Activated CD4-positive, alpha-beta T cell treated with anti-CD3 and anti-CD28 coated beads for 24 hours (primary cell): Measurements from ENCODE around the gene ARHGEF7.

ENCODE experiments used
- DNase-seq, 2 donors: peaks; one replicate each; pipeline ENCODE4 v3.0.0-alpha.2; 2020; ENCODE audit warnings: low read depth in 2 of 2

ARHGEF7 gene

GRCh38 chr13:111298214-111298975 is 183.3 kb downstream of the ARHGEF7 start:
- no peak for DNase-seq

- DNase-seq: no peak
Measured at GRCh38 chr13:111302045-111302726, 187.1 kb downstream of the ARHGEF7 start.

DNA sequence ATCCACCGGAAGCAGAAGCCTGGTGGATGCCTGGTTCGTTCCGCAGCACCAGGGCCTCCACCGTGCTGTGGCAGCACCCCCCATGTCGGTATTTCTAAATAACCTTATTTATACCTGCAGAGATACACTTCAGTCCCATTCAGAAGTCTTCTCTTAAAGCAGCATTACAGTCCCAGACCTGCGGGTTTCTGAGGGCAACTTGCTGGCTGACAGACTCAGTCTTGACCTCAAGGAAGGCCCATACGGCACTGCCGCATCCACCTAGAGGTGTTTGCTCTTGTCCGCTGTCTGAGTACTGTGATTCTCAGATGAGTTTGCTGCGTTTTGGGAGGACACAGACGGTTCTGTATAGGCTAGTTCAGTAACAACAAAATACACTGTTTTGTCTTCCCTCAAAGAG is 188.4 kb downstream of the ARHGEF7 start:
- DNase-seq: no peak

- DNase-seq: no peak
Measured at GRCh38 chr13:111304041-111304544, 189.0 kb downstream of the ARHGEF7 start.

- DNase-seq: no peak
Measured at GRCh38 chr13:111304603-111305289, 189.6 kb downstream of the ARHGEF7 start.

DNA sequence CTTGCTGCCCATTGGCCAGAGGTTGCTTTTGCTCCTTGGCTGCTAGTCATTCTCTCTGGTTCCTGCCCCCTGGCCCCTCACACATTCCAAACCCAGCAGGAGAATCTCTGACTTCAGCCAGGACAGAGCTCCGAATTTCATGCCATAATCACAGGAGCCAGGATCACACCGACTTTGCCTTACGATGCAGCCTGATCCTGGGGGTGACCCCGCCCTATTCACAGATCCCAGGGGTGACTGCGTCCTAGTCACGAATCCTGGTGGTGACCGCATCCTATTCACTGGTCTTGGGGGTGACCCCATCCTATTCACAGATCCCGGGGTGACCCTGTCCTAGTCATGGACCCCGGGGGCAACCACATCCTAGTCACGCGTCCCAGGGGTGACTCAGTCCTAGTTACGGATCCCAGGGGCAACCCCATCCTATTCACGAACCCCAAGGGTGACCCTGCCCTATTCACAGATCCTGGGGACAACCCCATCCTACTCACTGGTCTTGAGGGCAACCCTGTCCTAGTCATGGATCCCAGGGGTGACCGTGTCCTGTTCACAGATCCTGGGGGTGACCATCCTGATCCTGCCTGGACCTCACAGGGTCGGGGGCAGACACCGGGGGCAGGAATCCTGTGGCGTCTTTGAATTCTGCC is 198.0 kb downstream of the ARHGEF7 start:
- no peak for DNase-seq

DNA sequence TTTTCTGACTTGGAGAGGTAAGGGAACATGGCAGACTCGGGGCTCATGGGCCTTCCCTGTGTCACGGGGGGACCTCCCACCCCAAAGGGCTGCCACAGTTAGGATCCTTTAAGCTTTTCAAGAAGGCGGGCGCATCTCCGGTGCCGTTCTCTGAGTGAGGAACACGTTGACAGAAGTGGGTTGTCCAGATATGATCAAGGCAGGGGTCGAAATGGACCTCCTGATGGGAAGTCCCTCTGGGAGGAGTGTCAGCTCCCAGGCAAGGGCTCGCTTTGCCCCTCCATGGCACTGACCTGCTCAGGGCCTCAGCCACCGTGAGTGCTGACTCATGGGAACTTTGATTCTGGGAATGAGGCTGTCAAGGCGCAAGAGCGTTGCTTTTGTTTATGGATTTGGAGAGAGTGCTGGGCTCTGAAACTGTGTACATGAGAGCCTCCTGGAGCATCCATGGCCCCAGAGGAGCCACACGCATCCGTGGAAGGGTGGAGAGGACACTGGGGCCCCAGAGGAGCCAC is 198.9 kb downstream of the ARHGEF7 start:
- DNase-seq: no peak

DNA sequence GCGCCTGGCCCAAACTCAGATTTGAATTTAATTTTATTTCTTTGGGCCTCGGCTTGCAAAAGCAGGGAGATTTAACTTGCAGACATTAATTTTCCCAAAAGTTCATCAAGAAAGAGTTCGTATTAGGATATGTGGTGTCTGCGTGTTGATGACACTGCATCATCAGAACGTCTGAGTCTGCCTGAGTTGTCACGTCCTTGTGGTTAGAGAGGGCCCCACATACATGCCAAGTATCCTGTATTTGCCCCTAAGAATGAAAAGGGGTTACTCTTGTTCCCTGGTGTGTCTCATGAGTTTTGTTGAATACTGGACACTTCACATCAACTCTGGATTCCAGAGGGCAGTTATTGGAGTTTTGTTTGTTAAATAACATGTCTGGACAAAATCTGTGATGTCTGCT is 199.7 kb downstream of the ARHGEF7 start:
- no peak for DNase-seq

GRCh38 chr13:111315347-111315995 is 200.4 kb downstream of the ARHGEF7 start:
- DNase-seq: no peak

- no peak for DNase-seq
Measured at GRCh38 chr13:111316161-111316730, 201.1 kb downstream of the ARHGEF7 start.

DNA sequence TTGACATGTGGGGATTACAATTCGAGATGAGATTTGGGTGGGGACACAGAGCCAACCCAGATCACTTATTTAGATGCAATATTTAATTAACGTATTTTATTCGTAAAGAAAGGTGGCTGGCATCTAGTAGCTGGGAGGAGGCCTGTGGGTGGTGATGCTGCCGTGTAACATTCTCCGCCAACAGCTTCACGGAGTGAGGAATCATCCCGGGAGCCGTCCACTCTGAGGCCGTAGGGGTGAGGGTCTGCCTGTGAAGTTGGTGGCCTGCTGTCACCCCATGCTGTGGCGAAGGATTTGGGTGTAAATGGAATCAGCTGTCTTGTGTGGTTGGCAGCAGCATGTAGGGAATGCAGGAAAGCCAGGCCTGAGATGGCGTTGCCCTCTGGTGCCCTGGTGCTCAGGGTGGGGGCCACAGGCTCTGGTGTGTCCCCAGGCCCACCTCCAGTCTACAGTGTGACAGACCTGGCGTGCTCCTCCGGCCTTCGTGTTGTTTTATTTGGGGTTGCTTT is 202.0 kb downstream of the ARHGEF7 start:
- DNase-seq: no peak

- no peak for DNase-seq
Measured at GRCh38 chr13:111317571-111318345, 202.6 kb downstream of the ARHGEF7 start.

- no peak for DNase-seq
Measured at GRCh38 chr13:111318386-111318785, 203.3 kb downstream of the ARHGEF7 start.

DNA sequence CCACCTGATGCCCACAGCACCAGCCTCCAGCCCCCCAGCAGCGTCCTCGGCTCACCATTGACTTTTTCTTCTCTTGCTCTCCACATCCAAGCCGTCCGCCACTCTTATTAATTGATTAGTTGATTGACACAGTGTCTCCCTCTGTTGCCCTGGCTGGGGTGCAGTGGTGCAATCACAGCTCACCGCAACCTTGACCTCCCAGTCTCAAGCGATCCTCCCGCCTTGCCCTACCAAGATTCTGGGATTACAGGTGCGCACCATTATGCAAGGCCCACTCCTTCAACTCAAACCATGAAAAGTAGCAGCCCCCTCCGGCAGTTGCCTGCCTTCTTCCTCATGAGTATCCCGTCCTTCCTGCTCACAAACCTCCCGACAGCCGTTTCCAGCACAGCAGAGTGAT is 204.4 kb downstream of the ARHGEF7 start:
- no peak for DNase-seq

DNA sequence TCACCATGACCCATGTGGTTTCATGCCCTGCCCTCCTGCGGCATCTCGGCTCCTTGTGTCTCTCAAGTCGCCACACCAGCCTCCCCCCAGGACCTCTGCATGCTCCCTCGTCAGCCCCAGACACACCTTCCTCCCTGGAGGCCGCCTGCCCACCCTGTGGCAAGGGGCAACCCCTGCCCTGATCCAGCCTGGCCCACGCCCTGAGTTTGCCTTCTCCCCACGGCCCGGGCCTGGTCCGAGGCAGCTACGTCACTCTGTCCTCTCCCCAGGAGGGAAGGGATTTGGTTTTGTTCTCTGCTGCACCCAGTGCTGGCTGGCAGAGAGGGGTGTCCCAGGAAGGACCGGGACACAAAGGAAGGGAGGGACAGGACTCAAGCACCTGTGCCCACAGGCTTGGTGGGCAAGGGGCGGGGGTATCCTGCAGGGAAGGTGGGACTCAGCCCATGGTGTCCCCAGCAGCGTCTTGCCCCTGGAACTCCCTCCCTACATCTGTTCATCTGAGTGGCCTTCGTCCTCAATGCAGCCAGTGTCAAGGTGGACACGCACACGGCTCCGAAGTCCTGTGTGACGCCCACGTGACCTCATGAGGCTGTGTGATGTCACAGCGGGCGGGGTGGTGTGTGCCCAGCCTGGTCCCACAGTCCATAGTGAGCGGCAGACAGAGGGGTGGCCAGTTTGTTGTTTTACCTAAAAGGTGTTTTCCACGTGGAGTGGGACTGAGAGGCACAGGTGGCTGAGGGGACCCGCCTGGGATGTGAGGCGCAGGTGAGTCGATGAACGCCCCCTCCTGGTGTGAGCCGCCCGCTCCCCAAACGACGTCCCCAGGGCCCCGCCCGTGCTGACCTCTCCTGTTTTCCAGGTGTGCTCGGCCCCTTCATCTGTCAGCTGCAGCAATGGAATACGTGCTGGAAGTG is 205.1 kb downstream of the ARHGEF7 start, which contains the start of gene TEX29:
TEX29 (plus strand) TSS at position 645 of the 914 bp plus-strand sequence; CDS start at position 894, 249 bp downstream.
- DNase-seq: no peak

DNA sequence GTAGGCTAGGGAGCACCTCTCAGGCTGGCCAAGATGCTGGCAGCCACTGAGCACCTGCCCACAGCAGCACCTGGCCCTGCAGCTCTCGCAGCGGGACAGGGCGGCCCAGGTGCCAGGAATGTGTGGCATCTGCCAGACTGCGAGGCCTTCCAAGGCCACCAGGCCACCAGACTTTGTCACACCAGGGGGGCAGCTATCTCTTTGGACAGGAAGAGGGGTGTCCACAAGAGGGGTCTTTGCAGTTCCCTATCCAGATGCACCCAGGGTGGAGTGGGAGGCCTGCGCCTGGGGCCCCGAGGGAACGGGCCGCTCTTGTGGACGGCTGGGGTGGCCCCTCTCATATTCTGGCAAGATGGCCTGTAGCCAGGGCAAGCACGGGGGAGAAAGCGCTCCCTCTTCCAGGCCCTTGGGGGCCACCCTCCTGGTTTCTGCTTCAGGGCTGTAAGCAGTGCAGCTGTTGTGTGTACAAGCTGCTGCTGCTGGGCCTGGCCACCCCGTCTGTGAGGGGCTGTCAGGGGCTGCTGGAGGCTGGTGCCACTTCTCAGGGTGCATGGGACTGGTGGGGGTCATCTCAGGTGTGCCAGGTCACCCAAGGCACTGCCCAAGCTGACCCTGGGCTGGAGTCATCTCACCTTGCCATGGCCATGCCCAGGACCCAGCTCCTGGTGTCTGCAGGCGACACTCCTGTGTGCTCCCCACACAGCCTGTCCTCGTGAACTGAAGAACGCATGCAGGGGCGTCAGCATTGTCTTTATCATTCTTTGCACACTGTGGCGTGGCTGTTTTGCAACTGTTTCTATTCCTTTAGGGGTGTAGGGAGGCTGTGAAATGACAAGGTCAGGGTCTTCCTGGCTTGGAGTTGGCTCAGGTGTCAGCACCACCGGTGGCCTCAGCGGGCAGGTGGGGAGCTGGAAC is 207.1 kb downstream of the ARHGEF7 start:
- no peak for DNase-seq

GRCh38 chr13:111322916-111323331 is 207.8 kb downstream of the ARHGEF7 start:
- no peak for DNase-seq

DNA sequence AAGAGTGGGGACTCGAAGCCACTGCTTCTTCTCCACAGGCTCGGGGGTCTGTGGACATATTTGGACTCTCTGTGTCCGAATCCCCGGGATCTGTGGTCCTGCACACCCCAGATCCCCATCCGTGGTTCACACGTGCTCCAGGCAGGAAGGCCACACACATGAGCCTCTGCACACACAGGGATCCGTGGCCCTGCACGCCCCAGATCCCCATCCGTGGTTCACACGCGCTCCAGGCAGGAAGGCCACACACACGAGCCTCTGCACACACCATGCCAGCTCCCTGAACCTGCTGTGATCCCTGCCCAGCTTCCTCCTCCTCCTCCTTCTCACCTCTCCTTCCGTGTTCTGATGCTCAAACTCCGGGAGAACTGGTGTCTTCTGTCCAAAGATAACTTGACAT is 208.4 kb downstream of the ARHGEF7 start:
- no peak for DNase-seq
